Osteoblast (primary cell): Measurements from ENCODE around the gene TREM1. TPM values are rescaled to one million over a fixed set of nuclear protein-coding genes. Genes with fewer than 3 reads are reported as not detected.

Source experiments
- DNase-seq: peaks from one replicate; pipeline ENCODE4 v3.0.0; 2011; ENCODE audit warnings: low spot score, mixed read lengths; ENCODE audit not compliant: insufficient read length; ENCODE audit errors: missing footprints
- H2AFZ ChIP-seq: 2 replicates; pipeline ENCODE4 v1.6.0; 2011; ENCODE audit warnings: mild to moderate bottlenecking, low read length
- H3K27ac ChIP-seq: 2 replicates; pipeline ENCODE4 v1.5.1; 2011; ENCODE audit warnings: mild to moderate bottlenecking, low read depth, low read length, moderate library complexity
- H3K27me3 ChIP-seq: 2 replicates; pipeline ENCODE4 v1.6.0; 2012; ENCODE audit warnings: mild to moderate bottlenecking, control low read depth, inconsistent platforms, low read length, moderate library complexity; ENCODE audit not compliant: insufficient read depth
- H3K36me3 ChIP-seq: 2 replicates; pipeline ENCODE4 v1.5.1; 2011; ENCODE audit warnings: mild to moderate bottlenecking, low read length, control low read depth, moderate library complexity; ENCODE audit not compliant: insufficient read depth
- H3K4me1 ChIP-seq: 2 replicates; pipeline ENCODE4 v1.5.1; 2011; ENCODE audit warnings: mild to moderate bottlenecking, low read length, control low read depth, moderate library complexity; ENCODE audit not compliant: insufficient read depth
- H3K4me2 ChIP-seq: 2 replicates; pipeline ENCODE4 v1.6.0; 2011; ENCODE audit warnings: mild to moderate bottlenecking, low read length; ENCODE audit not compliant: insufficient read depth
- H3K4me3 ChIP-seq: fragments of 200-600 bp; sonication (generic); 3 replicates; pipeline ENCODE4 v1.5.1; 2012; ENCODE audit warnings: mild to moderate bottlenecking, low read length, inconsistent platforms; ENCODE audit not compliant: insufficient read depth
- H3K79me2 ChIP-seq: 2 replicates; pipeline ENCODE4 v1.6.0; 2012; ENCODE audit warnings: mild to moderate bottlenecking, low read length, control low read depth, inconsistent platforms; ENCODE audit not compliant: insufficient read depth
- H3K9me3 ChIP-seq: 2 replicates; pipeline ENCODE4 v1.5.1; 2011; ENCODE audit warnings: low read depth, low read length, control low read depth
- H4K20me1 ChIP-seq: 2 replicates; pipeline ENCODE4 v1.6.0; 2012; ENCODE audit warnings: mild to moderate bottlenecking, low read length, control low read depth; ENCODE audit not compliant: insufficient read depth
- total RNA-seq: library from RNA; depleted of rRNA; stranded (reverse); fragments of >200 nt; gene quantifications from 2 replicates; pipeline ENCODE4 v1.2.3, GENCODE V29; 2012
- TF ChIP-seq, protein P1 (sequence below): IDR thresholded peaks from 2 replicates; pipeline ENCODE4 v1.5.1; 2011; ENCODE audit warnings: mild to moderate bottlenecking, low read depth, low read length, moderate library complexity; ENCODE audit errors: extremely low read depth

The TREM1 gene
- total RNA-seq = 0.72 and 1.8 TPM in 2 replicates

DNA sequence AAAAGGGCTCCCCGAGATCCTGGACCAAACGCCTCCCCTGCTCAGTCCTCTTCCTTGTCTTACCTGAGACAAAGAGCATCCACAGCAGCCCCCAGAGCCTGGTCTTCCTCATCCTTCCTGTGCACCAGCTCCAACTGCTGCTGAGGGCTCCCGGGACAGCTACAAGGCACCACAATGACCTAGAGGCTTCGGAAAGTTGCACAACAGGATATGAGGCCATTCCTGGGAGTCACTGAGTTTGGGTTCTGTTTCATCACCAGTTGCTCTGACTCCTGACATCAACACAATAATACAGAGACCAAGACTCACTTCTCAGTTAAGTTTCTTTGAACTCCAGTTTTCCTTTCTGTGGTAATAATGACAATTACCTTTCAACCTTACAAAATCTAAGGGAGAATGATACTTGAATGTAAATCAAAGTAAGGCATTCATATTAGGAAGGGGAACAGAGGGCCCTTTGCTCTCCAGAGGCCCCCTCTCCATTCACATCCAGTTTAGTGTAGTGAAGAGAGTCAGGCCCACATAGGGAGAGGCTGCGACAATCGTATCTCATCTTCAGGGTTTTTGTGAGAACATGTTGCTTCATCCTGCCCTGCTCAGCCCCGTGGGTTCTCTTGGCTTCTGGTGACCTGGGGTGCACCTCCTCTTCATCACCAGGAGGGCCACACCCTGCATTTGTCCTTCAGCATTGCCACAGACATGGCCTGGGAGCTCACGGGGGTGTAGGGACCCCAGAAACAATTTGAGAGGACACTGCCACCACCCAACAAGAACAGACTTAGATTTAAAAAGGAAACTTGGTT, at the start of gene TREM1:
TSS of gene TREM1 (minus strand) at position 139 of the 803 bp plus-strand sequence. CDS start at position 112, 27 bp downstream.
- Histone ChIP-seq H3K4me3 (no peak within 1 kb of the TSS), H3K27me3 (peaks cover 6% of the 10 kb centered on the region), H3K4me2 (no peak within 1 kb of the TSS), H4K20me1 (no peaks in the 10 kb centered on the region), H3K27ac (peak within 1 kb of the TSS; percentile 44), H3K9me3 (no peaks in the 10 kb centered on the region), H3K79me2 (no peaks in the 10 kb centered on the region), H3K4me1 (peaks cover 3% of the 10 kb centered on the region), H2AFZ (no peak within 1 kb of the TSS), H3K36me3 (no peaks in the 10 kb centered on the region)
- DNase-seq = no peak
- TF ChIP-seq, protein P1, sequence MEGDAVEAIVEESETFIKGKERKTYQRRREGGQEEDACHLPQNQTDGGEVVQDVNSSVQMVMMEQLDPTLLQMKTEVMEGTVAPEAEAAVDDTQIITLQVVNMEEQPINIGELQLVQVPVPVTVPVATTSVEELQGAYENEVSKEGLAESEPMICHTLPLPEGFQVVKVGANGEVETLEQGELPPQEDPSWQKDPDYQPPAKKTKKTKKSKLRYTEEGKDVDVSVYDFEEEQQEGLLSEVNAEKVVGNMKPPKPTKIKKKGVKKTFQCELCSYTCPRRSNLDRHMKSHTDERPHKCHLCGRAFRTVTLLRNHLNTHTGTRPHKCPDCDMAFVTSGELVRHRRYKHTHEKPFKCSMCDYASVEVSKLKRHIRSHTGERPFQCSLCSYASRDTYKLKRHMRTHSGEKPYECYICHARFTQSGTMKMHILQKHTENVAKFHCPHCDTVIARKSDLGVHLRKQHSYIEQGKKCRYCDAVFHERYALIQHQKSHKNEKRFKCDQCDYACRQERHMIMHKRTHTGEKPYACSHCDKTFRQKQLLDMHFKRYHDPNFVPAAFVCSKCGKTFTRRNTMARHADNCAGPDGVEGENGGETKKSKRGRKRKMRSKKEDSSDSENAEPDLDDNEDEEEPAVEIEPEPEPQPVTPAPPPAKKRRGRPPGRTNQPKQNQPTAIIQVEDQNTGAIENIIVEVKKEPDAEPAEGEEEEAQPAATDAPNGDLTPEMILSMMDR = no peak

DNA sequence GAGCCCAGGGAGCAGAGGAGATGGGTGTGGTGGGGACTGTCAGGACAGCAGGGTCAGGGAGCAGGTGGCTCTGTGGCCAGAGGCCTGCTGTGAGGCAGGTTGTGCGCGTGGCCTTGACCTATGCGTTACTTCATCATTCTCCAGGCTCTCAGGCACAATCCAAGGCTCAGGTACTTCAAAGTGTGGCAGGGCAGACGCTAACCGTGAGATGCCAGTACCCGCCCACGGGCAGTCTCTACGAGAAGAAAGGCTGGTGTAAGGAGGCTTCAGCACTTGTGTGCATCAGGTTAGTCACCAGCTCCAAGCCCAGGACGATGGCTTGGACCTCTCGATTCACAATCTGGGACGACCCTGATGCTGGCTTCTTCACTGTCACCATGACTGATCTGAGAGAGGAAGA, 49.5 kb upstream of the TREM1 start:
- H2AFZ ChIP-seq = no peak overlapping the region
- no peak overlapping the region for H3K27ac ChIP-seq
- no peaks in the 10 kb centered on the region for H3K36me3 ChIP-seq
- H3K27me3 ChIP-seq = peaks cover 7% of the 10 kb centered on the region
- no peak overlapping the region for H3K4me3 ChIP-seq
- H3K4me2 ChIP-seq = no peak overlapping the region
- H3K4me1 ChIP-seq = no peaks in the 10 kb centered on the region
- no peaks in the 10 kb centered on the region for H3K79me2 ChIP-seq
- H3K9me3 ChIP-seq = no peaks in the 10 kb centered on the region
- TF ChIP-seq, protein P1 = no peak
- no peak for DNase-seq
- H4K20me1 ChIP-seq = no peaks in the 10 kb centered on the region

DNA sequence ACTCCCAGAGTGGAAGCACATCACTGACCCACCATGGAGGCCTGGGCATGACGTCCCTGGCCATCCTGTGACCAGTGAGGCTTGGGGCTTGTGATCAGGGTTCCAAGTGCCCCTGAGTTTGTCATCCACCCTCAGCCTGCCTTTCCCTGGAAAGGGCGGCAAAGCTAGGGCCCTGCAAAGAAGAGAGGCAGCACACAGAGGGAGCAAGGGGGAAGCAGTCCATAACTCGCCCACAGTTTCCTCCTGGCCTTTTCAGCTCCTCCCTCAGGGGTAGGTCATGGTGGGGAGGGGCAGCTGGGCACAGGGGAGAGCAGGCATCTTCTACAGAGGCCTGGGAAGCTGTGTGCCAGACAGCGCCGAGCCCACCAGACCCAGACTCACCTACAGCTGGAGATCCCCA, 48.8 kb upstream of the TREM1 start, which contains the start of gene NCR2:
TSS of gene NCR2 (plus strand) at position 313 of the 400 bp plus-strand sequence. CDS start 269 bp downstream, outside the sequence.
- H3K4me3 ChIP-seq = no peak within 1 kb of the TSS
- H3K79me2 ChIP-seq = no peaks in the 10 kb centered on the region
- no peak within 1 kb of the TSS for H2AFZ ChIP-seq
- H3K9me3 ChIP-seq = no peaks in the 10 kb centered on the region
- H3K27ac ChIP-seq = no peak within 1 kb of the TSS
- TF ChIP-seq, protein P1 = no peak
- DNase-seq = no peak
- no peak within 1 kb of the TSS for H3K4me2 ChIP-seq
- H4K20me1 ChIP-seq = no peaks in the 10 kb centered on the region
- no peaks in the 10 kb centered on the region for H3K36me3 ChIP-seq
- no peaks in the 10 kb centered on the region for H3K4me1 ChIP-seq
- H3K27me3 ChIP-seq = peaks cover 8% of the 10 kb centered on the region

DNA sequence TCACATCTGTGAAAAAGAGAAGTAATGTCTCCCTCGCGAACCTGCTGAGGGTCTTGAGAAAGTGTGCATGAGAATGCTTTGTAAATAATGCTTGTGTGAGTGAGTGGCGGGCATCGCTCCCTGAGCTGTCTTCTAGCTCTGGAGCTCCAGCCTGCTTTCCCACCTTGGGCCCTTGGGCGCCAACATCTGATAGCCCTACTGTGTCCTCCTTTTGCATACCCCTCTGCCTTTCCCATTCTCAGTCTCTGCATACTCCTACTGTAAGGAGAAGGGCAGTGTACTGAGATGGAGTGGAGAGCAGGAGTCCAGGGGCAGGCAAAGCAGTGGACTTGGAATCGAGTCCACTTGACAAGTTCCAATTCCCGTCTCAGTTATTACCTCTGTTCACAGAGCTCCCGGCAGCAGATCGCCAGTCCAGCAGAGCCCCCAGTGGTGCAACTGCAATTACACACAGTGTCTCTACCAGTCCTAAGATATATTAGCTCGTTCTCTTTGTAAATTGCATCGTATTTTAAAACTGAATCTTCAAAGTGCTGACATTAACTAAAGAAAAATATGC, 48.1 kb upstream of the TREM1 start:
- TF ChIP-seq, protein P1 = peak; percentile 17
- no peak overlapping the region for H3K27ac ChIP-seq
- H3K4me2 ChIP-seq = no peak overlapping the region
- DNase-seq = peak; percentile 72
- no peak overlapping the region for H3K4me3 ChIP-seq
- no peaks in the 10 kb centered on the region for H4K20me1 ChIP-seq
- H3K9me3 ChIP-seq = no peaks in the 10 kb centered on the region
- no peaks in the 10 kb centered on the region for H3K36me3 ChIP-seq
- peaks cover 11% of the 10 kb centered on the region for H3K27me3 ChIP-seq
- H3K4me1 ChIP-seq = no peaks in the 10 kb centered on the region
- H2AFZ ChIP-seq = no peak overlapping the region
- H3K79me2 ChIP-seq = no peaks in the 10 kb centered on the region
